ENCODE measurements around the gene COLGALT1. TPM values are rescaled to one million over a fixed set of nuclear protein-coding genes. Genes with fewer than 3 reads are reported as not detected.

Gene COLGALT1
- total and polyA plus RNA-seq, 2 of the 8 experiments (the other 6 are each of a cell fraction or from before 2014, with no cell fraction given): 44.7 to 58.1 TPM

DNA sequence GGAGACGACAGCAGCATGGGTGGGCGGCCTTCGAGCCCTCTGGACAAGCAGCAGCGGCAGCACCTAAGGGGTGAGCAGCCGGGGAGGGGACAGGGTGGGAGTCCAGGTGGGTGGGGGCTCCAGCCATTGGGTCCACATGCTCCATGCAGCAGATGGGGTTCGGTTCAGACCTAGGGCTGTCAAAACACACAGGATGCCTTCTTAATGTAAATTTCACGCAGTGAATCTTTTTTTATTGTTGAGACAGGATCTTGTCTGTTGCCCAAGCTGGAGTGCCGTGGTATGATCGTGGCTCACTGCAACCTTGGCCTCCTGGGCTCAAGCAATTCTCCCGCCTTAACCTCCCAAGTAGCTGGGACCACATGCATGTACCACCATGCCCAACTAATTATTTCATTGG lies 28.1 kb upstream of the COLGALT1 start:
- H4K8ac ChIP-seq (ENCODE audit: extremely low read depth, insufficient read depth, low read length): no peak overlapping the region
- H2AFZ ChIP-seq (ENCODE audit: low read length): no peak overlapping the region
- no peak overlapping the region for H3K4me3 ChIP-seq (ENCODE audit: extremely low read depth in 1 of 4, insufficient read depth in 2 of 4, low read depth in 3 of 4, low read length in 4 of 4)
- no peak overlapping the region for H3K4ac ChIP-seq (replicated peaks; ENCODE audit: insufficient read length, low read depth, low read length)
- no peak overlapping the region for H4K5ac ChIP-seq (ENCODE audit: insufficient read length, low read depth, low read length)
- ChIA-PET CTCF (ENCODE audit: partially characterized antibody) (interaction anchor here (1.6 kb wide), 1 partner anchor 31 kb away, joined by 7 read pairs; no protein-coding TSS in a partner anchor), POLR2A (ENCODE audit: partially characterized antibody) (interaction anchor here (6.8 kb wide), 1 partner anchor 14 kb away, joined by 58 read pairs; the partner anchor contains the start of gene PGLS)
- H3K4me1 ChIP-seq (replicated peaks in 1 of 4; ENCODE audit: control insufficient read depth in 3 of 4, insufficient read depth in 4 of 4, low read length in 3 of 4): peaks cover 0 to 5% (median 2%) of the 10 kb centered on the region in 4 experiments; a peak in 3 of 7 replicates
- no peak overlapping the region for H2BK120ac ChIP-seq (replicated peaks; ENCODE audit: low read depth, low read length)
- no peak overlapping the region for H3K4me2 ChIP-seq (ENCODE audit: insufficient read depth in 1 of 2, low read depth in 2 of 2, low read length in 2 of 2)
- H2AK5ac ChIP-seq (ENCODE audit: low read depth, low read length): no peak overlapping the region
- H4K20me1 ChIP-seq (replicated peaks in 1 of 2; ENCODE audit: control insufficient read depth in 1 of 2, insufficient read depth in 2 of 2, low read length in 2 of 2): no peaks in the 10 kb centered on the region
- no peak overlapping the region for H3K14ac ChIP-seq (ENCODE audit: insufficient read length)
- no peak overlapping the region for H4K91ac ChIP-seq (replicated peaks; ENCODE audit: insufficient read length, low read length)
- DNase-seq (ENCODE audit: low read depth in 1 of 2, low spot score in 2 of 2) (no peak), FAIRE-seq (no peak)
- no peak overlapping the region for H3K18ac ChIP-seq (ENCODE audit: extremely low read depth, low read length)
- no peaks in the 10 kb centered on the region for H3K79me1 ChIP-seq (ENCODE audit: low read depth, low read length)
- H2BK15ac ChIP-seq (ENCODE audit: low read length): no peak overlapping the region
- no peak overlapping the region for H2BK20ac ChIP-seq (ENCODE audit: low read length)
- H3K23me2 ChIP-seq (ENCODE audit: low read depth, low read length): no peaks in the 10 kb centered on the region
- H3K9me3 ChIP-seq (ENCODE audit: insufficient read depth in 2 of 2, low read depth in 1 of 2, low read length in 1 of 2): no peaks in the 10 kb centered on the region
- no peaks in the 10 kb centered on the region for H3K36me3 ChIP-seq (ENCODE audit: control insufficient read depth in 2 of 4, insufficient read depth in 4 of 4, low read length in 3 of 4)
- no peak overlapping the region for H2BK5ac ChIP-seq (ENCODE audit: low read depth, low read length)
- H2BK12ac ChIP-seq (ENCODE audit: low read depth, low read length): no peak overlapping the region
- no peak overlapping the region for H3K9ac ChIP-seq (replicated peaks in 1 of 4; ENCODE audit: extremely low read depth in 1 of 4, low read depth in 3 of 4, low read length in 3 of 4)
- no peak overlapping the region for H3K27ac ChIP-seq (ENCODE audit: low read depth, low read length)
- no peak overlapping the region for H3K56ac ChIP-seq (replicated peaks; ENCODE audit: insufficient read length, low read depth, low read length)
- WGBS, 2 experiments (ENCODE audit: extremely low coverage in 1 of 2, insufficient coverage in 1 of 2, insufficient read length in 1 of 2, insufficient replicate concordance in 2 of 2, low coverage in 1 of 2, low lambda C conversion rate in 2 of 2, missing lambda C conversion rate in 1 of 2): 88% methylated on average over 5 of the region's 10 CpGs; no CpG with 5 or more reads in 1 of the 2 experiments
- no peak overlapping the region for H3K23ac ChIP-seq (ENCODE audit: insufficient read length)
- H3K27me3 ChIP-seq (replicated peaks in 1 of 4; ENCODE audit: control insufficient read depth in 3 of 4, extremely low read depth in 1 of 4, insufficient read depth in 3 of 4, low read length in 3 of 4): peaks cover 0 to 3% (median 0%) of the 10 kb centered on the region in 4 experiments; a peak in 1 of 7 replicates
- H3K79me2 ChIP-seq (ENCODE audit: control insufficient read depth in 1 of 2, insufficient read depth in 2 of 2, low read length in 2 of 2): no peaks in the 10 kb centered on the region
- TF ChIP-seq BACH1 (IDR thresholded peaks at IDR 0.05; ENCODE audit: low read length): no peak
- no peak for TF ChIP-seq EZH2 (IDR thresholded peaks at IDR 0.05; ENCODE audit: low read depth, low read length, severe bottlenecking)
